COR-L47 (cell line): Measurements from ENCODE around the gene ANKRD23.
A peak's percentile ranks its signal among the peaks of the same experiment; 100 is the strongest.
"Not testable (repeated sequence)": the region's sequence is repeated elsewhere in the genome, so short reads cannot be mapped to it uniquely, and the experiment has no call there.

Experiments used
- DNase-seq: peaks from one replicate; lab custom pipeline; 2025; lab: John Stamatoyannopoulos, UW

ANKRD23 gene

GRCh38 chr2:96816127-96816835 is 27.5 kb downstream of the ANKRD23 start, which contains the start of gene CNNM3:
Gene CNNM3, plus strand, starts transcription at chr2:96816268. Its CDS starts 10 bp downstream, at chr2:96816278.
- peak; percentile 94 for DNase-seq

- DNase-seq, result peak; percentile 12
Observed at GRCh38 chr2:96815326-96816126, 28.3 kb downstream of the ANKRD23 start.

- DNase-seq, result no peak
Observed at GRCh38 chr2:96813656-96814055, 30.2 kb downstream of the ANKRD23 start.

- DNase-seq, result no peak
Observed at GRCh38 chr2:96811917-96812316, 31.9 kb downstream of the ANKRD23 start.

GRCh38 chr2:96810783-96811192 is 33.0 kb downstream of the ANKRD23 start:
- no peak for DNase-seq

- DNase-seq, result no peak
Observed at GRCh38 chr2:96809951-96810782, 33.7 kb downstream of the ANKRD23 start.

- DNase-seq, result no peak
Observed at GRCh38 chr2:96809216-96809882, 34.5 kb downstream of the ANKRD23 start.

GRCh38 chr2:96808176-96808837 is 35.5 kb downstream of the ANKRD23 start:
- no peak for DNase-seq

- no peak for DNase-seq
Observed at GRCh38 chr2:96807127-96807471, 36.7 kb downstream of the ANKRD23 start.

GRCh38 chr2:96806468-96807126 is 37.2 kb downstream of the ANKRD23 start:
- no peak for DNase-seq

GRCh38 chr2:96805946-96806345 is 37.9 kb downstream of the ANKRD23 start:
- not testable (repeated sequence) for DNase-seq

- DNase-seq, result no peak
Observed at GRCh38 chr2:96804986-96805385, 38.8 kb downstream of the ANKRD23 start.

GRCh38 chr2:96802721-96803120 is 41.1 kb downstream of the ANKRD23 start:
- no peak for DNase-seq

- no peak for DNase-seq
Observed at GRCh38 chr2:96801786-96802595, 41.8 kb downstream of the ANKRD23 start.

- DNase-seq, result peak; percentile 27
Observed at GRCh38 chr2:96801005-96801785, 42.6 kb downstream of the ANKRD23 start.

- no peak for DNase-seq
Observed at GRCh38 chr2:96800061-96801004, 43.5 kb downstream of the ANKRD23 start.

GRCh38 chr2:96799623-96799935 is 44.2 kb downstream of the ANKRD23 start:
- no peak for DNase-seq
